Cardiac muscle cell (in vitro differentiated cells and primary cell): ENCODE data around the gene GMPPA. TPM values are rescaled to one million over a fixed set of nuclear protein-coding genes. Genes with fewer than 3 reads are reported as not detected.
A peak's percentile ranks its signal among the peaks of the same experiment; 100 is the strongest.

Experiments
- DNase-seq, 2 donors: peaks; one replicate each; pipeline versions ENCODE4 v3.0.0 to v3.0.0-alpha.2; 2010 to 2017; ENCODE audit warnings: low read depth in 1 of 2, low spot score in 1 of 2
- H3K27ac ChIP-seq: fragments of 200-600 bp; sonication (generic); 2 replicates; pipeline ENCODE4 v1.5.1; 2016
- H3K27me3 ChIP-seq: fragments of 200-600 bp; sonication (generic); 2 replicates; pipeline ENCODE4 v1.6.0; 2016; ENCODE audit warnings: control low read depth
- H3K36me3 ChIP-seq: fragments of 200-600 bp; sonication (generic); 2 replicates; pipeline ENCODE4 v1.5.1; 2016; ENCODE audit warnings: control low read depth
- H3K4me1 ChIP-seq: fragments of 200-600 bp; sonication (generic); 2 replicates; pipeline ENCODE4 v1.8.1; 2017; ENCODE audit warnings: low read depth, mild to moderate bottlenecking, mixed run types
- H3K4me3 ChIP-seq: fragments of 200-600 bp; sonication (generic); 2 replicates; pipeline ENCODE4 v1.5.1; 2016; ENCODE audit warnings: mild to moderate bottlenecking
- H3K9me3 ChIP-seq: fragments of 200-600 bp; sonication (generic); 2 replicates; pipeline ENCODE4 v1.5.1; 2017; ENCODE audit warnings: low read depth, mild to moderate bottlenecking, control low read depth
- CTCF ChIP-seq: IDR thresholded peaks from 2 replicates; pipeline ENCODE4 v1.5.1; 2012; ENCODE audit warnings: low read depth, mild to moderate bottlenecking, low read length
- polyA plus RNA-seq: library from polyadenylated mRNA; unstranded; fragments of >200 nt; fragmentation: Nextera tagmentation; extraction: Ambion mirVana; gene quantifications from 2 replicates; pipeline ENCODE4 v1.2.1, GENCODE V29; 2016
- total RNA-seq: library from RNA; depleted of rRNA; stranded (reverse); fragments of >200 nt; gene quantifications from 2 replicates; pipeline ENCODE4 v1.2.3, GENCODE V29; 2016

The GMPPA gene
- total and polyA plus RNA-seq, 2 experiments from 2014 or later = 35.0 to 67.5 TPM

GRCh38 chr2:219499058-219499307 is 292 bp downstream of the GMPPA start:
- Histone ChIP-seq H3K36me3 (no peaks in the 10 kb centered on the region), H3K27me3 (peaks cover 8% of the 10 kb centered on the region), H3K27ac (peak overlapping the region; percentile 60), H3K4me3 (peak overlapping the region; percentile 39), H3K9me3 (no peaks in the 10 kb centered on the region), H3K4me1 (peaks cover 29% of the 10 kb centered on the region)
- no peak for TF ChIP-seq CTCF
- no peak for DNase-seq

- no peaks in the 10 kb centered on the region for H3K9me3 ChIP-seq
- H3K36me3 ChIP-seq = no peaks in the 10 kb centered on the region
- DNase-seq = no peak
- TF ChIP-seq CTCF = no peak
- H3K27ac ChIP-seq = no peak overlapping the region
- H3K4me1 ChIP-seq = peaks cover 29% of the 10 kb centered on the region
- peaks cover 8% of the 10 kb centered on the region for H3K27me3 ChIP-seq
- peak overlapping the region; percentile 39 for H3K4me3 ChIP-seq
Observed at GRCh38 chr2:219499555-219499954, 864 bp downstream of the GMPPA start.

- peak; percentile 26 for TF ChIP-seq CTCF
- Histone ChIP-seq H3K4me1 (peaks cover 25% of the 10 kb centered on the region), H3K9me3 (no peaks in the 10 kb centered on the region), H3K4me3 (no peak overlapping the region), H3K27me3 (peaks cover 8% of the 10 kb centered on the region), H3K27ac (no peak overlapping the region), H3K36me3 (no peaks in the 10 kb centered on the region)
- no peak for DNase-seq
Observed at GRCh38 chr2:219500135-219500534, 1.4 kb downstream of the GMPPA start.

- TF ChIP-seq CTCF = no peak
- Histone ChIP-seq H3K4me3 (no peak overlapping the region), H3K27ac (no peak overlapping the region), H3K4me1 (peaks cover 13% of the 10 kb centered on the region), H3K27me3 (peaks cover 5% of the 10 kb centered on the region), H3K9me3 (no peaks in the 10 kb centered on the region), H3K36me3 (no peaks in the 10 kb centered on the region)
- no peak for DNase-seq
Observed at GRCh38 chr2:219501849-219502248, 3.2 kb downstream of the GMPPA start.

- DNase-seq = no peak
- peaks cover 13% of the 10 kb centered on the region for H3K4me1 ChIP-seq
- no peak overlapping the region for H3K27ac ChIP-seq
- H3K36me3 ChIP-seq = no peaks in the 10 kb centered on the region
- no peaks in the 10 kb centered on the region for H3K9me3 ChIP-seq
- no peaks in the 10 kb centered on the region for H3K27me3 ChIP-seq
- TF ChIP-seq CTCF = no peak
- H3K4me3 ChIP-seq = no peak overlapping the region
Observed at GRCh38 chr2:219502618-219503017, 3.9 kb downstream of the GMPPA start.

GRCh38 chr2:219505585-219505984 is 6.9 kb downstream of the GMPPA start:
- no peak for TF ChIP-seq CTCF
- DNase-seq = no peak
- peaks cover 17% of the 10 kb centered on the region for H3K4me1 ChIP-seq
- H3K27me3 ChIP-seq = no peaks in the 10 kb centered on the region
- no peak overlapping the region for H3K27ac ChIP-seq
- no peaks in the 10 kb centered on the region for H3K36me3 ChIP-seq
- no peak overlapping the region for H3K4me3 ChIP-seq
- no peaks in the 10 kb centered on the region for H3K9me3 ChIP-seq
